K562 (cell line): ENCODE measurements around the gene LRRIQ1. TPM values are rescaled to one million over a fixed set of nuclear protein-coding genes. Genes with fewer than 3 reads are reported as not detected.

Source experiments
- ATAC-seq: fragments of 200-7000 bp; cut with Tn5 transposase; 3 replicates; pipeline ENCODE4 v1.9.1; 2020; ENCODE audit warnings: moderate library complexity
- BruUV-seq: library from RNA; stranded (reverse); fragments of 400-500 nt; replicated peaks from 2 replicates; lab custom pipeline; 2021; lab: Mats Ljungman, UMichigan
- CTCF ChIA-PET: fragments of 300-600 bp; formaldehyde crosslinking; extraction: SDS; loops from one replicate; lab custom pipeline; 2021; ENCODE audit warnings: low intra/inter-chr PET ratio; lab: Yijun Ruan, JAX
- POLR2A ChIA-PET: fragments of 300-600, 350-650 bp; sonication (Branson Sonifier 250); formaldehyde crosslinking; extraction: SDS; loops from one replicate; lab custom pipeline; 2021; ENCODE audit warnings: antibody characterized with exemption, inconsistent platforms; lab: Yijun Ruan, JAX
- DNase-seq, 4 experiments: peaks; one replicate each; pipeline versions ENCODE4 v3.0.0 to v3.0.0-alpha.2; 2011 to 2018; ENCODE audit warnings: low spot score in 3 of 4, mixed read lengths in 3 of 4; ENCODE audit errors: extremely low read depth in 1 of 4
- FAIRE-seq: peaks from 2 replicates; lab custom pipeline; 2011; peaks lifted over from hg19 to GRCh38; lab: Jason Lieb, UNC
- H2AFZ ChIP-seq: 2 replicates; pipeline ENCODE4 v1.6.0; 2011; ENCODE audit warnings: low read depth, low read length, control low read depth, inconsistent platforms
- H3K27ac ChIP-seq: fragments of 200-600 bp; 3 replicates; pipeline ENCODE4 v1.8.0; 2011; ENCODE audit warnings: low read depth, mild to moderate bottlenecking, control low read depth, inconsistent platforms, low read length, moderate library complexity, mixed read lengths; ENCODE audit errors: extremely low read depth
- H3K27me3 ChIP-seq, 2 experiments: fragments of 300-600 bp in 1 of 2; 2 replicates in 1 of 2; 3 replicates in 1 of 2; pipeline versions ENCODE4 v1.6.0 to v1.8.0; 2011; ENCODE audit warnings: inconsistent platforms in 2 of 2, low read length in 2 of 2, mild to moderate bottlenecking in 1 of 2, mixed read lengths in 1 of 2, moderate library complexity in 1 of 2; ENCODE audit not compliant: control insufficient read depth in 2 of 2, insufficient read depth in 2 of 2
- H3K36me3 ChIP-seq: fragments of 300-600 bp; 3 replicates; pipeline ENCODE4 v1.8.0; 2011; ENCODE audit warnings: mild to moderate bottlenecking, low read length, inconsistent platforms; ENCODE audit not compliant: control insufficient read depth, insufficient read depth
- H3K4me1 ChIP-seq, 2 experiments: fragments of 200-600 bp in 1 of 2; replicated peaks in 1 of 2; 2 replicates in 1 of 2; 3 replicates in 1 of 2; pipeline versions ENCODE4 v1.5.1 to v1.8.0; 2011; ENCODE audit warnings: inconsistent platforms in 2 of 2, low read length in 2 of 2, mild to moderate bottlenecking in 1 of 2, mixed read lengths in 1 of 2, moderate library complexity in 1 of 2; ENCODE audit not compliant: control insufficient read depth in 2 of 2, insufficient read depth in 2 of 2
- H3K4me2 ChIP-seq: 2 replicates; pipeline ENCODE4 v1.6.1; 2011; ENCODE audit warnings: low read length, control low read depth, inconsistent platforms, mixed read lengths; ENCODE audit not compliant: insufficient read depth
- H3K4me3 ChIP-seq: fragments of 200-600 bp; sonication (generic), shearing (Covaris generic); 2 replicates; pipeline ENCODE4 v1.5.1; 2016; ENCODE audit warnings: control low read depth, inconsistent platforms
- H3K79me2 ChIP-seq: fragments of 200-600 bp; 3 replicates; pipeline ENCODE4 v1.8.0; 2011; ENCODE audit warnings: low read length, inconsistent platforms; ENCODE audit not compliant: control insufficient read depth, insufficient read depth
- H3K9ac ChIP-seq, 2 experiments: 2 replicates each; pipeline versions ENCODE4 v1.6.0 to v1.6.1; 2011; ENCODE audit warnings: low read depth in 2 of 2, low read length in 2 of 2, control low read depth in 1 of 2, inconsistent platforms in 1 of 2, mild to moderate bottlenecking in 1 of 2, mixed read lengths in 1 of 2; ENCODE audit not compliant: insufficient read depth in 1 of 2
- H3K9me1 ChIP-seq: one replicate; pipeline ENCODE4 v1.6.0; 2011; ENCODE audit warnings: inconsistent platforms, mild to moderate bottlenecking, low read length, moderate library complexity; ENCODE audit not compliant: control insufficient read depth, insufficient read depth
- H3K9me3 ChIP-seq: replicated peaks from 2 replicates; pipeline ENCODE4 v1.5.1; 2011; ENCODE audit warnings: low read depth, low read length, inconsistent platforms; ENCODE audit not compliant: control insufficient read depth, insufficient read depth
- H4K20me1 ChIP-seq: replicated peaks from 2 replicates; pipeline ENCODE4 v1.6.1; 2011; ENCODE audit warnings: low read length, inconsistent platforms, mixed read lengths; ENCODE audit not compliant: control insufficient read depth, insufficient read depth
- CCAR2 ChIP-seq: fragments of 200-400 bp; formaldehyde crosslinking; IDR thresholded peaks from 2 replicates; pipeline ENCODE4 v1.6.1; 2017; ENCODE audit warnings: mild to moderate bottlenecking, low read depth, low read length
- CHD4 ChIP-seq: fragments of 200-600 bp; sonication (generic); IDR thresholded peaks from 3 replicates; pipeline ENCODE4 v1.6.1; 2012; ENCODE audit warnings: low read depth, mild to moderate bottlenecking, mixed read lengths, low read length, inconsistent platforms; ENCODE audit not compliant: insufficient read depth, insufficient replicate concordance, poor library complexity, severe bottlenecking
- ELF1 ChIP-seq: fragments of 200-800 bp; sonication (Bioruptor generic); IDR thresholded peaks from 2 replicates; pipeline ENCODE4 v1.6.1; 2016; ENCODE audit warnings: missing genetic modification characterization, missing compliant biosample characterization
- ELF2 ChIP-seq: fragments of 250-450 bp; sonication (Bioruptor Pico); IDR thresholded peaks from 2 replicates; pipeline ENCODE4 v1.5.0; 2021; ENCODE audit warnings: mild to moderate bottlenecking
- GABPB1 ChIP-seq: sonication (generic); formaldehyde crosslinking; IDR thresholded peaks from 2 replicates; pipeline ENCODE4 v1.8.0; 2022; ENCODE audit warnings: mild to moderate bottlenecking, missing genetic modification reagents
- HES1 ChIP-seq: fragments of 450-650 bp; IDR thresholded peaks from 2 replicates; pipeline ENCODE4 v1.6.1; 2016; ENCODE audit warnings: low read depth, mild to moderate bottlenecking, moderate library complexity
- HNRNPLL ChIP-seq: fragments of 200-400 bp; formaldehyde crosslinking; IDR thresholded peaks from 2 replicates; pipeline ENCODE4 v1.6.1; 2017; ENCODE audit warnings: low read length, low read depth, mild to moderate bottlenecking; ENCODE audit not compliant: poor library complexity, severe bottlenecking
- MAX ChIP-seq: sonication (generic); formaldehyde crosslinking; IDR thresholded peaks from 2 replicates; pipeline ENCODE4 v1.9.0; 2022; ENCODE audit warnings: mild to moderate bottlenecking, missing genetic modification reagents
- MITF ChIP-seq: IDR thresholded peaks from 2 replicates; pipeline ENCODE4 v1.6.1; 2014; ENCODE audit warnings: antibody characterized with exemption
- NCOA4 ChIP-seq: fragments of 450-650 bp; IDR thresholded peaks from 2 replicates; pipeline ENCODE4 v1.6.1; 2018; ENCODE audit warnings: mild to moderate bottlenecking; ENCODE audit not compliant: partially characterized antibody
- SNRNP70 ChIP-seq: fragments of 200-400 bp; formaldehyde crosslinking; optimal IDR thresholded peaks from 2 replicates; pipeline ENCODE3; 2017; ENCODE audit warnings: low read depth, low read length
- TFAP4 ChIP-seq: sonication (generic); formaldehyde crosslinking; IDR thresholded peaks from 2 replicates; pipeline ENCODE4 v1.8.0; 2022; ENCODE audit warnings: missing genetic modification reagents, mild to moderate bottlenecking, moderate library complexity, borderline replicate concordance
- XRCC3 ChIP-seq: fragments of 450-650 bp; IDR thresholded peaks from 2 replicates; pipeline ENCODE4 v1.6.1; 2017; ENCODE audit warnings: mild to moderate bottlenecking, moderate library complexity
- ZNF140 ChIP-seq: fragments of 250-450 bp; sonication (Bioruptor Pico); IDR thresholded peaks from 2 replicates; pipeline ENCODE4 v1.8.0; 2021; ENCODE audit warnings: moderate library complexity, mild to moderate bottlenecking, inconsistent platforms
- ZNF431 ChIP-seq: sonication (generic); formaldehyde crosslinking; IDR thresholded peaks from 2 replicates; pipeline ENCODE4 v1.8.0; 2022; ENCODE audit warnings: mild to moderate bottlenecking, missing genetic modification reagents
- WGBS: fragments of 100-300 bp; shearing (Covaris generic); methylation state at CpG from one replicate; pipeline ENCODE4 v1.1.6; 2016; ENCODE audit warnings: low coverage, mixed read lengths; ENCODE audit not compliant: insufficient coverage; ENCODE audit errors: missing lambda C conversion rate; 5-methylcytosine and 5-hydroxymethylcytosine counted together
- in situ Hi-C: fragments of 300-500 bp; cut with MboI; formaldehyde crosslinking; loops from 4 replicates; pipeline ENCODE4 v1.15.0; 2018; ENCODE audit warnings: inconsistent platforms, mixed read lengths
- intact Hi-C: fragments of 100-400 bp; cut with micrococcal nuclease; formaldehyde crosslinking; loops from 2 replicates; pipeline ENCODE4 v1.14.2; 2022
- polyA plus RNA-seq, 8 experiments: library from polyadenylated mRNA; depleted of rRNA in 4 of 8; stranded (reverse) in 5 of 8; unstranded in 3 of 8; fragments of >200 nt; fragmentation: Nextera tagmentation in 2 of 8; fragmentation: Illumina TruSeq in 1 of 8; extraction: Ambion mirVana in 2 of 8; extraction: Trizol in 1 of 8; gene quantifications; 2 replicates each; pipeline versions ENCODE4 v1.2.1 to v1.2.3, GENCODE V29; 2011 to 2014; ENCODE audit warnings: inconsistent platforms in 1 of 8, missing spikeins in 1 of 8
- total RNA-seq, 7 experiments: library from RNA; depleted of rRNA in 6 of 7; stranded (reverse); fragments of >200 nt in 6 of 7; fragmentation: Illumina TruSeq in 2 of 7; extraction: Trizol in 2 of 7; gene quantifications; 2 replicates each; pipeline versions ENCODE4 v1.2.1 to v1.2.3, GENCODE V29; 2011 to 2021; ENCODE audit warnings: low replicate concordance in 1 of 7
- TF ChIP-seq, protein P1 (sequence below): IDR thresholded peaks from 2 replicates; pipeline ENCODE4 v1.6.1; 2016; ENCODE audit warnings: missing genetic modification characterization, missing compliant biosample characterization

LRRIQ1 gene
- total and polyA plus RNA-seq, 9 of the 15 experiments (the other 6 are each of a cell fraction or from before 2014, with no cell fraction given) = not detected

GRCh38 chr12:85157035-85157603 lies 121.0 kb downstream of the LRRIQ1 start:
- ChIA-PET POLR2A (no interaction called here), CTCF (no interaction called here)
- Histone ChIP-seq H3K9me3 (no peaks in the 10 kb centered on the region; the same call in 1 of the 2 replicates), H3K4me3 (no peak overlapping the region), H3K9me1 (no peaks in the 10 kb centered on the region), H3K36me3 (no peaks in the 10 kb centered on the region), H3K27me3 (no peaks in the 10 kb centered on the region), H3K4me2 (no peak overlapping the region), H2AFZ (no peak overlapping the region), H3K9ac (no peak overlapping the region), H4K20me1 (no peaks in the 10 kb centered on the region), H3K4me1 (no peaks in the 10 kb centered on the region), H3K79me2 (no peaks in the 10 kb centered on the region), H3K27ac (no peak overlapping the region)
- 0% methylated on average over 3 of the region's 3 CpGs for WGBS
- DNase-seq = no peak
- in situ Hi-C loops (no loop called here), intact Hi-C loops (no loop called here)
- no peak for FAIRE-seq
- BruUV-seq = no TSS peak
- ATAC-seq = no peak
- TF ChIP-seq ZNF431 (CRISPR knock-in tag) (no peak), SNRNP70 (no peak), TFAP4 (CRISPR knock-in tag) (no peak), ZNF140 (no peak), GABPB1 (no peak), MITF (no peak), HES1 (no peak), ELF2 (CRISPR knock-in tag) (no peak), MAX (no peak), NCOA4 (no peak), CHD4 (no peak), ELF1 (tag) (no peak), CCAR2 (no peak), XRCC3 (no peak), HNRNPLL (no peak)
- TF ChIP-seq, protein P1, sequence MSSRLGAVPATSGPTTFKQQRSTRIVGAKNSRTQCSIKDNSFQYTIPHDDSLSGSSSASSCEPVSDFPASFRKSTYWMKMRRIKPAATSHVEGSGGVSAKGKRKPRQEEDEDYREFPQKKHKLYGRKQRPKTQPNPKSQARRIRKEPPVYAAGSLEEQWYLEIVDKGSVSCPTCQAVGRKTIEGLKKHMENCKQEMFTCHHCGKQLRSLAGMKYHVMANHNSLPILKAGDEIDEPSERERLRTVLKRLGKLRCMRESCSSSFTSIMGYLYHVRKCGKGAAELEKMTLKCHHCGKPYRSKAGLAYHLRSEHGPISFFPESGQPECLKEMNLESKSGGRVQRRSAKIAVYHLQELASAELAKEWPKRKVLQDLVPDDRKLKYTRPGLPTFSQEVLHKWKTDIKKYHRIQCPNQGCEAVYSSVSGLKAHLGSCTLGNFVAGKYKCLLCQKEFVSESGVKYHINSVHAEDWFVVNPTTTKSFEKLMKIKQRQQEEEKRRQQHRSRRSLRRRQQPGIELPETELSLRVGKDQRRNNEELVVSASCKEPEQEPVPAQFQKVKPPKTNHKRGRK (tag) = no peak
